ENCODE data around the gene DNAJB8. TPM values are rescaled to one million over a fixed set of nuclear protein-coding genes. Genes with fewer than 3 reads are reported as not detected.

DNAJB8 gene
- total and polyA plus RNA-seq, 9 of the 15 experiments (the other 6 are each of a cell fraction or from before 2014, with no cell fraction given) = not detected

DNA sequence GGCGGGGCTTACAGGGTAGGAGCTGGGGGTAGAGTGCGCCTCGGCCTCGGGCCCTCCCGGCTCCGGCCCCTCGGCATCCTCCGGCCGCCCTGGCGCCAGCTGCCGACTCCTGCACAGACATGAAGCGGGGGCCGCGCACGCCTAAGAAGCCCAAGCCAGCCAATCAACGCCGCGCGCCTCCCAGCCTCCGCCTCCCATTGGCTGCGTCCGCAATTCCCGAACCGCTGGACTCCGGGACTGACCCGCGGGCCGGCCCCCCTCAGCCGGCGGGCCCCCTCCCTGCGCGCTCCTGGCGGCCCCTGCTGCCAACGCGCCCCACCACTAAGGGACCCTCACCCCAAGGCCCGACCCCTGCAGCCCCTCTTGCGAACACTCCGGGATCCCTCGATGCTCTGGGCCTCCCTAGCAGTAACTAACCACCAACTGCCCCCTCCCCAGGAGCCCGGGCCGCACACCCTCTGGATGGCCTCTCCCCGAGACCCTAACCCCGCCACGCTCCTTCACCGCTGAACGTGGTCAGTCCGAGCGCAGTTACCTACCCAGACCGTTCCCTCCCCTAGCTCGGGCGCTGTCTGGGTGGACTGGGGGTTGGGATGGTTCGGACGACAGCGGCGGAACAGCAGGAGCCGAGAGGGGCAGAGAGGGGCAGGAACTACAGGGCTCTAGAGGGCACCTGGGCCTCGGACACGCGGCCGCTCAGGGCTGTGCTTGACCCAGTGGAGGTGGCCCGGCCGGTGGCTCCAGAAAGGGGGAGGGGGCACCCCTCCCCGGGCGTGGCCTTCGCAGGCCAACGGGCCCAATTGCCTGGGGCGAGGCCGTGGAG is 21.3 kb upstream of the DNAJB8 start (continued):
- TF ChIP-seq, protein P1, sequence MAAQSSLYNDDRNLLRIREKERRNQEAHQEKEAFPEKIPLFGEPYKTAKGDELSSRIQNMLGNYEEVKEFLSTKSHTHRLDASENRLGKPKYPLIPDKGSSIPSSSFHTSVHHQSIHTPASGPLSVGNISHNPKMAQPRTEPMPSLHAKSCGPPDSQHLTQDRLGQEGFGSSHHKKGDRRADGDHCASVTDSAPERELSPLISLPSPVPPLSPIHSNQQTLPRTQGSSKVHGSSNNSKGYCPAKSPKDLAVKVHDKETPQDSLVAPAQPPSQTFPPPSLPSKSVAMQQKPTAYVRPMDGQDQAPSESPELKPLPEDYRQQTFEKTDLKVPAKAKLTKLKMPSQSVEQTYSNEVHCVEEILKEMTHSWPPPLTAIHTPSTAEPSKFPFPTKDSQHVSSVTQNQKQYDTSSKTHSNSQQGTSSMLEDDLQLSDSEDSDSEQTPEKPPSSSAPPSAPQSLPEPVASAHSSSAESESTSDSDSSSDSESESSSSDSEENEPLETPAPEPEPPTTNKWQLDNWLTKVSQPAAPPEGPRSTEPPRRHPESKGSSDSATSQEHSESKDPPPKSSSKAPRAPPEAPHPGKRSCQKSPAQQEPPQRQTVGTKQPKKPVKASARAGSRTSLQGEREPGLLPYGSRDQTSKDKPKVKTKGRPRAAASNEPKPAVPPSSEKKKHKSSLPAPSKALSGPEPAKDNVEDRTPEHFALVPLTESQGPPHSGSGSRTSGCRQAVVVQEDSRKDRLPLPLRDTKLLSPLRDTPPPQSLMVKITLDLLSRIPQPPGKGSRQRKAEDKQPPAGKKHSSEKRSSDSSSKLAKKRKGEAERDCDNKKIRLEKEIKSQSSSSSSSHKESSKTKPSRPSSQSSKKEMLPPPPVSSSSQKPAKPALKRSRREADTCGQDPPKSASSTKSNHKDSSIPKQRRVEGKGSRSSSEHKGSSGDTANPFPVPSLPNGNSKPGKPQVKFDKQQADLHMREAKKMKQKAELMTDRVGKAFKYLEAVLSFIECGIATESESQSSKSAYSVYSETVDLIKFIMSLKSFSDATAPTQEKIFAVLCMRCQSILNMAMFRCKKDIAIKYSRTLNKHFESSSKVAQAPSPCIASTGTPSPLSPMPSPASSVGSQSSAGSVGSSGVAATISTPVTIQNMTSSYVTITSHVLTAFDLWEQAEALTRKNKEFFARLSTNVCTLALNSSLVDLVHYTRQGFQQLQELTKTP (IDR thresholded peaks at IDR 0.05; ENCODE audit: low read depth in 1 of 2, partially characterized antibody in 2 of 2) = peak in 1 of 2 experiments; percentile 49
- no peak for TF ChIP-seq GTF3C2 (IDR thresholded peaks at IDR 0.05; ENCODE audit: borderline replicate concordance, extremely low read depth, insufficient read length)
- TF ChIP-seq, protein P2, sequence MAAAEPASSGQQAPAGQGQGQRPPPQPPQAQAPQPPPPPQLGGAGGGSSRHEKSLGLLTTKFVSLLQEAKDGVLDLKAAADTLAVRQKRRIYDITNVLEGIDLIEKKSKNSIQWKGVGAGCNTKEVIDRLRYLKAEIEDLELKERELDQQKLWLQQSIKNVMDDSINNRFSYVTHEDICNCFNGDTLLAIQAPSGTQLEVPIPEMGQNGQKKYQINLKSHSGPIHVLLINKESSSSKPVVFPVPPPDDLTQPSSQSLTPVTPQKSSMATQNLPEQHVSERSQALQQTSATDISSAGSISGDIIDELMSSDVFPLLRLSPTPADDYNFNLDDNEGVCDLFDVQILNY (CRISPR knock-in tag; IDR thresholded peaks at IDR 0.05) = no peak
- no peak for TF ChIP-seq MCM7 (IDR thresholded peaks at IDR 0.05)
- no peak for TF ChIP-seq IRF9 (tag; IDR thresholded peaks at IDR 0.05)
- TF ChIP-seq HLTF (IDR thresholded peaks at IDR 0.05) = no peak
- no peak for TF ChIP-seq TRIM24 (IDR thresholded peaks at IDR 0.05)
- no peak for TF ChIP-seq GATAD2B (IDR thresholded peaks at IDR 0.05; ENCODE audit: borderline replicate concordance)
- TF ChIP-seq SMARCC2 (IDR thresholded peaks at IDR 0.05; ENCODE audit: low read depth) = no peak
- no peak for TF ChIP-seq HDAC8 (tag; IDR thresholded peaks at IDR 0.05)
- TF ChIP-seq KLF10 (CRISPR knock-in tag; IDR thresholded peaks at IDR 0.05) = no peak
- TF ChIP-seq, protein P3, sequence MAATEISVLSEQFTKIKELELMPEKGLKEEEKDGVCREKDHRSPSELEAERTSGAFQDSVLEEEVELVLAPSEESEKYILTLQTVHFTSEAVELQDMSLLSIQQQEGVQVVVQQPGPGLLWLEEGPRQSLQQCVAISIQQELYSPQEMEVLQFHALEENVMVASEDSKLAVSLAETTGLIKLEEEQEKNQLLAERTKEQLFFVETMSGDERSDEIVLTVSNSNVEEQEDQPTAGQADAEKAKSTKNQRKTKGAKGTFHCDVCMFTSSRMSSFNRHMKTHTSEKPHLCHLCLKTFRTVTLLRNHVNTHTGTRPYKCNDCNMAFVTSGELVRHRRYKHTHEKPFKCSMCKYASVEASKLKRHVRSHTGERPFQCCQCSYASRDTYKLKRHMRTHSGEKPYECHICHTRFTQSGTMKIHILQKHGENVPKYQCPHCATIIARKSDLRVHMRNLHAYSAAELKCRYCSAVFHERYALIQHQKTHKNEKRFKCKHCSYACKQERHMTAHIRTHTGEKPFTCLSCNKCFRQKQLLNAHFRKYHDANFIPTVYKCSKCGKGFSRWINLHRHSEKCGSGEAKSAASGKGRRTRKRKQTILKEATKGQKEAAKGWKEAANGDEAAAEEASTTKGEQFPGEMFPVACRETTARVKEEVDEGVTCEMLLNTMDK (IDR thresholded peaks at IDR 0.05; ENCODE audit: borderline replicate concordance, insufficient read depth, low read depth, low read length, poor library complexity, severe bottlenecking) = no peak
- TF ChIP-seq NCOA1 (IDR thresholded peaks at IDR 0.05; ENCODE audit: low read depth) = no peak
- no peak for TF ChIP-seq CBFA2T3 (IDR thresholded peaks at IDR 0.05)
- no peak for TF ChIP-seq ZNF24 (IDR thresholded peaks at IDR 0.05)
- no peak for TF ChIP-seq ZNF696 (CRISPR knock-in tag; conservative IDR thresholded peaks at IDR 0.05)
- peak; percentile 39 for TF ChIP-seq U2AF1 (optimal IDR thresholded peaks at IDR 0.05; ENCODE audit: low read depth, low read length)

Data from K562 (cell line).